Ovary (tissue), 3 donors: ENCODE results near the gene TLR1.

Experiments
- CTCF ChIP-seq, 3 donors: fragments of 450-650 bp in 2 of 3; fragments of 200-600 bp in 1 of 3; IDR thresholded peaks; one replicate each; pipeline versions ENCODE4 v1.5.1 to v1.8.0; 2016 to 2022; ENCODE audit warnings: antibody characterized with exemption in 3 of 3, mild to moderate bottlenecking in 1 of 3
- EP300 ChIP-seq: sonication (generic); formaldehyde crosslinking; IDR thresholded peaks from one replicate; pipeline ENCODE4 v1.6.1; 2017; ENCODE audit warnings: antibody characterized with exemption
- POLR2A ChIP-seq: fragments of 450-650 bp; IDR thresholded peaks from one replicate; pipeline ENCODE4 v1.6.1; 2017; ENCODE audit warnings: antibody characterized with exemption, mild to moderate bottlenecking, moderate library complexity
- donor health status: DM: no; HTN: no; CAD: no.

- TF ChIP-seq CTCF (IDR thresholded peaks at IDR 0.05), result no peak
- TF ChIP-seq POLR2A, result no peak
- no peak for TF ChIP-seq EP300
These were observed 24.6 kb upstream of the TLR1 start for GRCh38 chr4:38829237-38829636.
